Pons (tissue), 1 donor: ENCODE data around the gene ZPR1.
"Not testable (repeated sequence)": the region's sequence is repeated elsewhere in the genome, so short reads cannot be mapped to it uniquely, and the experiment has no call there.

Experiments
- DNase-seq: peaks from one replicate; pipeline ENCODE4 v3.0.0-alpha.2; 2016; ENCODE audit warnings: low spot score

The ZPR1 gene

GRCh38 chr11:116825434-116825833, 37.6 kb upstream of the ZPR1 start:
- DNase-seq = no peak

- DNase-seq = no peak
These were observed 35.4 kb upstream of the ZPR1 start, which contains the start of gene APOA4 for GRCh38 chr11:116823031-116823843. TSS of gene APOA4 (minus strand) at chr11:116823304. CDS start at chr11:116823191, 113 bp downstream.

- DNase-seq = no peak
These were observed 34.8 kb upstream of the ZPR1 start for GRCh38 chr11:116822575-116822974.

- no peak for DNase-seq
These were observed 33.5 kb upstream of the ZPR1 start for GRCh38 chr11:116821050-116821918.

GRCh38 chr11:116819049-116819448, 31.2 kb upstream of the ZPR1 start:
- DNase-seq = no peak

- no peak for DNase-seq
These were observed 26.7 kb upstream of the ZPR1 start for GRCh38 chr11:116814502-116814901.

- DNase-seq = no peak
These were observed 26.1 kb upstream of the ZPR1 start for GRCh38 chr11:116813781-116814471.

- no peak for DNase-seq
These were observed 25.3 kb upstream of the ZPR1 start for GRCh38 chr11:116813170-116813569.

GRCh38 chr11:116812109-116812508, 24.3 kb upstream of the ZPR1 start:
- no peak for DNase-seq

GRCh38 chr11:116811194-116811593, 23.4 kb upstream of the ZPR1 start:
- no peak for DNase-seq

GRCh38 chr11:116808262-116809175, 20.7 kb upstream of the ZPR1 start:
- no peak for DNase-seq

- no peak for DNase-seq
These were observed 19.9 kb upstream of the ZPR1 start for GRCh38 chr11:116807601-116808261.

GRCh38 chr11:116804001-116804400, 16.2 kb upstream of the ZPR1 start:
- no peak for DNase-seq

GRCh38 chr11:116801662-116802061, 13.8 kb upstream of the ZPR1 start:
- not testable (repeated sequence) for DNase-seq

- no peak for DNase-seq
These were observed 12.8 kb upstream of the ZPR1 start for GRCh38 chr11:116800610-116801009.

- DNase-seq = no peak
These were observed 10.5 kb upstream of the ZPR1 start for GRCh38 chr11:116798368-116798767.

- DNase-seq = no peak
These were observed 10.0 kb upstream of the ZPR1 start for GRCh38 chr11:116797816-116798215.

GRCh38 chr11:116796548-116796947, 8.7 kb upstream of the ZPR1 start:
- no peak for DNase-seq

GRCh38 chr11:116794851-116795250, 7.0 kb upstream of the ZPR1 start:
- DNase-seq = no peak

- DNase-seq = no peak
These were observed 5.9 kb upstream of the ZPR1 start for GRCh38 chr11:116793772-116794097.
